HG03571 (cell line): Measurements from ENCODE around the gene MATR3.
A peak's percentile ranks its signal among the peaks of the same experiment; 100 is the strongest.
"Not testable (repeated sequence)": the region's sequence is repeated elsewhere in the genome, so short reads cannot be mapped to it uniquely, and the experiment has no call there.

Experiments
- ATAC-seq: cut with Tn5 transposase; IDR thresholded peaks from one replicate; pipeline ENCODE4 v1.9.1; 2021; ENCODE audit not compliant: unreplicated experiment

Gene MATR3

DNA sequence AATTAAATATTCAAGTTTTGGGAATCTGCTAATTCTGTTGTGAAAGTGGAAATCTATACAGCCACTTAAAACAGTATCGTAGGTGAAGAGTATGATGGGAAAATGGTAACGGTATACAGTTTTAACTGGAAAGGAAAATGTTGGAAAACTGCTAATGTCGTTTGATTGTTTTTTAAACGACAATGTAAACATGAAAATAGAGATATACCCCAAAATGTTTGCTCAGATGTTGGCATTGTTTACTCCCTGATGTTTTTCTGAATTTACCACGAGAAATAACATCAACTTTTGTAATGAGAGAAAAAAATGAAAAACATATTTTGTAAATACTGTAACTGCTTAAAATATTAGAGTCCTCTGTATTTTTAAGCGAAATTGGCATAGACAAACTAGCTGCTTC lies 2.7 kb downstream of the MATR3 start:
- no peak for ATAC-seq

DNA sequence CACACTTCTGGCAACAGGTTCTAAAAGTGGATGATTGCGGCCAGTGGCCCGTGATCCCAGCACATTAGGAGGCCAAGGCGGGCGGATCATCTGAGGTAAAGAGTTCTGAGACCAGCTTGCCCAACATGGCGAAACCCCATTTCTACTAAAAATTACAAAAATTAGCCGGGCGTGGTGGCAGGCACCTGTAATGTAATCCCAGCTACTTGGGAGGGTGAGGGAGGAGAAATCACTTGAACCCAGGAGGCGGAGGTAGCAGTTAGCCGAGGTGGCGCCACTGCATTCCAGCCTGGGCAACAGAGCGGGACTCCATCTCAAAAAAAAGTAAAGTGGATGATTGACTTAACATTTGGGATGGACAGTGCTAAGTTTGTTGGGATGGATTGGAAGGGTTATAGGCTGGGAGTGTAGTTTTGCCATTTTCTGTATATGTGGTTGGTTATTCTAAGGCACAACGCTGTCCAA lies 3.4 kb downstream of the MATR3 start:
- no peak for ATAC-seq

DNA sequence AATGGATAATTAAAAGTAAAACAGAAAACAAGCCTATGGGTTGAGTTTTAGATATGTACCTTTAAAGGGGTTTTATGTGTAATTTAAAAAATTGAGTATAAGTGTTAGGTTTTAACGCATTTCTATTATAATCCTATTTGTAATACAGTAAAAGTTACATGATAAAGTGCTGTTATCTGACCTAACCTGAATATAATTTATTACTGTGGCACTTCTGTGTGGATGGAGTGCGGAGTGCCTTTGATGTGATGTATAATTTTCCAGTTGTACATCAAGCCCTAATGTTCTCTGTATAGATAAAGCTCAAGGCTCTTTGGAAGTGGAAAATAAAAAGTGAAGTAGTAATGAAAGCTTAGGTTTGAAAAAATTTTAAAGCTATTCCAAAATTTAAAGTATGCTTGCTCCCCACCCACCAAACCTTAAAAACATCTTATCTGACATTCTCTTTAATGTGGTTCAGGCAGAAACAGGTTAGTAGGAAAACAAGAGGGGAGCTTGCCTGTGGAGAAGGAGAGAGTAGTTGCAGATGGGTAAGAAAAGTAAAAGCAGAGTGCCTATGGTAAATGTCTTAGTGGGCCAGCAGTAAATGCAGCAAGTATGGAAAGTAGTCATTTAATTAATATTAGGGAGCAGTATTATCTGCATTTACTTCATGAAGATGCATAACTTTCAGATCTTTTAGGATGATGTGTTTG lies 4.0 kb downstream of the MATR3 start:
- no peak for ATAC-seq

DNA sequence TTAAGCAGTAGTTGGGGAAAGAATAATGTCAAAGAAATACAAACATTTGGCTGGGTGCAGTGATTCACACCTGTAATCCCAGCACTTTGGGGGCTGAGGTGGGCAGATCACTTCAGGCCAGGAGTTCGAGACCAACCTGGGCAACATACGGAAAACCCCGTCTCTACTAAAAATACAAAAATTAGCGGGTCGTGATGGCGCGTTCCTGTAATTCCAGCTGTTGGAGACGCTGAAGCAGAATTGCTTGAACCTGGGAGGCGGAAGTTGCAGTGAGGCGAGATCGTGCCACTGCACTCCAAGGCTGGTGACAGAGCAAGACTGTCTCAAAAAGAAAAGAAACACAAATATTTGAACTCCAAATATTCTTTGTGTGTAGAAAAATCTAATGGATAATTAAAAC lies 4.7 kb downstream of the MATR3 start:
- ATAC-seq = no peak

DNA sequence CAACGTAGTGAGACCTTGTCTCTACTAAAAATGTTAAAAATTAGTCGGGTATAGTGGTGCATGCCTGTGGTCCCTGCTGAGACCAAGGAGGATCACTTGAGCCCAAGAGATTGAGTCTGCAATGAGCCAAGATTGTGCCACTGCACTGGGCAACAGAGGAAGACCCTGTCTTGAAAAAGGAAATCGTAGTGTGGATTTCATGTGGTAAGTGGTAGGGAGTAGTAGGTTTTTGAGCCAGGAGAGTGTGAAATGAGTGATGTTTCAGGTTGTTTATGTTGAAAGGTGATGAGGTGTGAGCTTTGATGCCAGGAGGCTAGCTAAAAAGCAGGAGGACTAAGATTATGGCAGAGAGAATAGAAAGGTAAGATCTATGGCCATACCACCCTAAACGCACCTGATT lies 5.9 kb downstream of the MATR3 start:
- no peak for ATAC-seq

DNA sequence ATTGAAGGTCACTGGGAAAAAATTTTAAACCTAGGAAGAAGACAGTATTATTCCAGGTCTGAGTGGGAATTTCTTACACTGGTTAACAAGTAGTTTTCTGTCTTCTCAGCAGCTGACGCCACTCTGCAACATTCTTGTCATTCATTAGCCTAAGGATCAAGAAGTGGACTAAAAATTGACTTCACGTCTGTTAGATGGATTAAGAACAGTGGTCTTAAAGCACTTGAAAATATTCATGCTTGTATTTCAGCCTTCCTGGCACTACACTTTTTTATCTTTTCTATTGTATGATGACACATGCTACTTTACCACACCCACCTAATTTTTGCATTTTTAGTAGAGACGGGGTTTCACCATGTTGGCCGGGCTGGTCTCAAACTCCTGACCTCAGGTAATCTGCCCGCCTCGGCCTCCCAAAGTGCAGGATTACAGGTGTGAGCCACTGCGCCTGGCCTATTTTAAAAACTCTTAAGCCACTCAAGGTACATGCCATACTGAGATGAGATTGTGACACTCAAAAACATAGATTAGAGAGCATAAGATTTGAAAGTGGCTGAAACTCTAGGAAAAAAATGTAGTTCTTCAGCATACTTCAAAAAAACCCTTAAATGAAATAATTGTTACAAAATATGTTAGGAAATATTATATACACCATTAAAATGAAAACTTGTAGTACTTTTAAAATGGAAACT lies 8.4 kb downstream of the MATR3 start:
- no peak for ATAC-seq

DNA sequence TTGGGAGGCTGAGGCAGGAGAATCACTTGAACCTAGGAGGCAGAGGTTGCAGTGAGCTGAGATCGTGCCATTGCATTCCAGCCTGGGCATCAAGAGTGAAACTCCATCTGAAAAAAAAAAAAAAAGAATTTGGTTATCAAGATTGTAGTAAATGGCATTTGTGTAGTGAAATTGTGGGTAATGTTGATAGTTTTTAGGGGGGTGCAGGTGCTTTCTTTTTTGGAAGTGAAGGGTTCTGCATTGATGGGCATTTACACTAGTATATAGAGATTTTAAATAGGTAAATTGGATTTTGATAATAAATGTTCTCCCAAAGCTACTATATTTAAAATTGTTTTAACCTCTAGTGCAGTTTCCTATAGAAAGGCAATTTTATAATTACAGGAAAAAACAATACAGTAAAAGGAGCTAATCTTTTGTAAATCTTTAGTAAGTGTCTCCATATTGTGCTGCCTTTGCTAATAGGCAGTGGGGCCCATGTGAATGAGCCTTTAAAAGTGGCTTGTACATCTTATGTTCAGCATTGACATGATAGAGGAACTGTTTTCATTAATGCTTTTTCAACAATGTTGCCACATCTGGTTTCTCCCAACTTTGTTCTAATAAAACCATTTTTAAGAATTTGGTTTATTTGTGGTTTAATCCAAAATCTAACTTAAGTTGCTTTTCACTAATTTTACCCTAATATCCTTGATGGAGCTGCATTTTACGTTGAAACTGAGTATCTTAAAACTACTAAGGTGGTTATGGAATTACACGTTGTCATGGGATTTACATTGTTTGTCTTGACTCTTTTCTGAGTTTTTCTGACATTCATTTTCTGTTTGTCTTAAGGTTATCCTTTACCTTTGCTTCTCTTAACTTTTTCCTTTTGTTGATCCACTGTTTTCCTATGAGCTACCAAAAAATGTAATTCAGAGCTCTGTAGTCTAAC lies 11.1 kb downstream of the MATR3 start:
- no peak for ATAC-seq

DNA sequence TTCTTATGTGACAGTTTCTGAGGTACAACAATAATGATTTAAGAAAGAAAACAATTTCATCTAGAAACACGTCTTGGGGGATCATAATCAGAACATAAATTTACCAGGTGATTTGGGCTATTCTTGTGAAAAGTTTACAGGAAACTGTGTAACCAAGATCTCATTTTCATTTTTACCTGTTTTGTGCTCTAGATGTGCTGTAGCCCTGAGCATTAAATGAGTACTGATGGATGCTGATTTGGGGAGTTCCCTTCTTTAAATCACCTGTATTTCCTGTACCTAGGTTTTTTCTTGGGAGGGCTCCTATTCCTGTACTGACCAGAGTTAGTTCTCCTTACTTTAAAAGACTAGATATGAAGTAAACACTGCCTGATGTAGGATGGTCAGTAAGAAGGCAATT lies 12.7 kb downstream of the MATR3 start:
- no peak for ATAC-seq

DNA sequence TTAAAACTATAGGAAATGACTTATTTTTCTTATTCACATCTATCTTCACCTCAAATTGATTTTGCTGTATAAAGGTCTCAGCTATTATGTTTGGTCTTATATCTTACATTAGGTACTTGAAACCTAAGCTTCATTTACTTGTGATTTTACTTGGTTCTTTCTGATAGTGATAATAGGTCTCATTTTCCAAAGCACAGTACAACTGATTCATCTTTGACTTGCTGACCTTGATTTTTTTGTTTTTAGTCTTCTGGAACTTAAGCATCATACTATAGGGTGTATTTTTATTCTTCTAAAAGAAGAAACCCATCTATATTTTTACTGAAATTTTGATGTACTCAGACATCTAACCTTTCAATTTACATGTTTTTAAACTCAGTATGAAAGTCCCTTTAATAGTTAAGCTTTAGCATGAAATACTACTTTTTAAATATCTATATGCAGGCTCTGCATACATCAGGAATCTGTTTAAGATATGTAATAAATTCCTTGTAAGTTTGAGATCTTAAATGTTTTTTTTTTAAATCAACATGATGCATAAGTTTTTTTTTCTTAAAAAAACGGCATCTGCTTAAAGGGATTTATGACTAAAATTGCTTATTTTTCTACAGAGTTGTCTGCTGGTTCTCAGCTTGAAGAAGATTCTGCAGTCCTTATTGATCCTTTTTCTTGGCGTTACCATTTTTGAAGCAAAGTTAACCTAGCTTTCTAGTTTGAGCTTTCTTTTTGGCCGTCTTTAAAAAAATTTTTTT lies 13.3 kb downstream of the MATR3 start:
- no peak for ATAC-seq

DNA sequence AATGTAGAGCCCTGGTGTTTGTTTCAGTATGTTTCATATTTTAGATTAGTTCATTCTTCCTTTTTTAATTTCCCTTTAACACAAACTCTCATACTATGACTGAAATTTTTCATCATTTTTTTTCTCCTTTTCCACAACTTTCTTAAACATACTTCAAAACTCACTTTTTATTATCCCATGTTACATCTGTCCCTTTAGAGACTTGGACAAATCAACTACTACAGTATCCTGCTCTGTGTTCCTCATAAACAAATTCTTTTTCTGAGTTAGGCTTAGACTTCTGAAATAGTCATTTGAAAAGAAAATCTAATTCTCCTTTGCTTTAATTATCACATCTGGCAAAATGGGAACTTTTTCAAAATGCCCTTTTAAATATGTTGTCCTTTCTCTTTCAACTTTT lies 15.3 kb downstream of the MATR3 start:
- ATAC-seq = no peak

DNA sequence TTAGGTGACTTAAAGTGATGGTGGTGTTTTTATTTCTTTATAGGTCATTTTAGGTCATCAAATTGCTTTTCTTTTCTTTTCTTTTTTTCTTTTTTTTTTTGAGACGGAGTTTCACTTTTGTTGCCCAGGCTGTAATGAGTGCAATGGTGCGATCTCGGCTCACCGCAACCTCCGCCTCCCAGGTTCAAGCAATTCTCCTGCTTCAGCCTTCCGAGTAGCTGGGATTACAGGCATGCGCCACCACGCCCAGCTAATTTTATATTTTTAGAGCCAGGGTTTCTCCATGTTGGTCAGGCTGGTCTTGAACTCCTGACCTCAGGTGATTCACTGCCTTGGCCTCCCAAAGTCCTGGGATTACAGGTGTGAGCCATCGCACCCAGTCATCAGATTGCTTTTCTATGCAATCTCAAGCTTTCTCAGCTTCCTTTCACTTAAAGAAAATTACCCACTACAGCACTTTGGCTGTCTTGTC lies 17.2 kb downstream of the MATR3 start:
- ATAC-seq = not testable (repeated sequence)

DNA sequence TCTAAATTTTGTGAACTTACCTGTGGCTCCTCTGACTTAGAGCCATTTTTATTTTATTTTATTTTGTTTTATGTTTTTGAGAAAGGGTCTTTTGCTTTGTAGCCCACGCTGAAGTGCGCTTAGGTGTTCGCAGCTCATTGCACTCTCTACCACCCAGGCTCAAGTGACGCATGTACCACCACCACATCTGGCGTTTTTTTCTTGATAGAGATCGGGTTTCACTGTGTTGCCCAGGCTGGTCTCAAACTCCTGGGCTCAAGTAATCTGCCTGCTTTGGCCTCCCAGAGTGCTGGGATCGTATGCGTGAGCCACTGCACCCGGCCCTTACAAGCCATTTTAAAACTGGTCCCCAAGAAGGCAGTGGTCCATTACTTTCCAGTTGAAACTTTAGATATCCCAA lies 18.5 kb downstream of the MATR3 start:
- ATAC-seq = no peak

DNA sequence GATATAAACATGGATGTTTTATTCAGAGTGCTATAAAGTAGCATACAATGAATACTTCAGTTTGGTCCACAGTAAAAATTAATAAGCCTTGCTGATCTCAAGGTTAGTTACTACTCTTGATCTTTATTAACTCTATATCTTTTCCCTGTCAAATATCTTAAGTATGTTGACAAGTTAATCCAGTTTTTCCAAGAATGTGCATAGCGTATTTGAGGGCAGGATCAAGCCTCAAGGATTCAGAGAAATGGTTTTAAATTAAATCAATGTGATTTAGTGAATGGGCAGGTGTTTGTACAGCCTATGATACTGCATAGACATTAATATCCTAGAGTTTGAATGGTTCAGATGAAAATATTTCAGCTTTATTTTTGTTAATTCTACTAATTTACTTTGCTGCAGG lies 20.7 kb downstream of the MATR3 start:
- ATAC-seq = no peak

DNA sequence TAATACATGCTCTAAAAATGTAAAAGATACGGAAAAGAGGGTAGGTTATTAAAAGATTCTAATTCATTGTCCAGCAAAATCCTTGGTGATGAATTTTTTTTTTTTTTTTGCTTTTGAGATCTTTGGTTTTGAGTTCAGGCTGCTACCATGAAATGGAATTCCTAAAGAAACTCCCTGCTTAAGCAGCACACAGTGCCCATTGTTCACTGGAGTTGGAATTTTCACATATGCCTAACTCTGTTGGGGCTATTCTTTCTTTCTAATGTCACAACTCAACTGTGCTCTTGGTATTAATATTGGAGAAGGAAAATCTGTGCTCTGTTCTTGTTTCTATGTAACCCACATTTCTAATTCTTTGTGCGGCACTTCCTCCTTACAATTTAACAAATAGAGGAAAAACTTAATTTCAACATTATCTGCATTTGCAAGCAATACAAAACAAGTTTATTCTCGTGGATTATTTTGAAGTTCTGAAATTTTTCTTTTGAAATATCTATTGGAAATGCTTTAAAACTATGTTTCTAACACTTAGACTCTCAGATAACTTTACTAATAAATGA lies 21.6 kb downstream of the MATR3 start:
- no peak for ATAC-seq

DNA sequence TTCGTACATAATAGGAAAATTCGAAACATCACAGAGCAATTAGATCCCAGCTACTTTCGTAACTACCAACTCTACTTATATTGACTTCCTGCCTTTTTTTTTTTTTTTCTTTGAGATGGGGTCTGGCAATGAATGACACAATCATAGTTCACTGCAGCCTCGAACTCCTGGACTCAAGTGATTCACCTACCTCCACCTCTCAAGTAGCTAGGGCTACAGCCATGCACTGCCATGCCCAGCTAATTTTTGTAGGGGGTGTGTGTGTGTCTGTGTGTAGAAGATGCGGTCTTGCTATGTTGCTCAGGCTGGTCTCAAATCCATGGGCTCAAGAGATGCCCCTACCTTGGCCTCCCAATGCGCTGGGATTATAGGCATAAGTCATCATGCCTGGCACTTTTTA lies 42.3 kb downstream of the MATR3 start:
- ATAC-seq = no peak

DNA sequence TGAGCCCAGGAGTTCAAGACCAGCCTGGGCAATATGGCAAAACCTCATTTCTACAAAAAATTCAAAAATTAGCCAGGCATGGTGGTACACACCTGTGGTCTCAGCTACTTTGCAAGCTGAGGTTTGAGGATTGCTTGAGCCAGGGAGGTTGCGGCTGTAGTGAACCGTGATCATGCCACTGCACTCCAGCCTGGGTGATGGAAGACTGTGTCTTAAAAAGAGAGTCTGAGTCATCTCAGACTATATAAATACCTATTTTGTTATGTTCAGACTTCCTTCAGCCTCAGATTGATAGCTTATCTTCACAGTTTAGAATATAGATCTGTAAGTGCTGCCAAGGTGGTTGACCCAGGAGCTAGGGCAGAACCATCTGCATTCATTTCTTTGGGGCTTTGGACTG lies 46.5 kb downstream of the MATR3 start:
- no peak for ATAC-seq

DNA sequence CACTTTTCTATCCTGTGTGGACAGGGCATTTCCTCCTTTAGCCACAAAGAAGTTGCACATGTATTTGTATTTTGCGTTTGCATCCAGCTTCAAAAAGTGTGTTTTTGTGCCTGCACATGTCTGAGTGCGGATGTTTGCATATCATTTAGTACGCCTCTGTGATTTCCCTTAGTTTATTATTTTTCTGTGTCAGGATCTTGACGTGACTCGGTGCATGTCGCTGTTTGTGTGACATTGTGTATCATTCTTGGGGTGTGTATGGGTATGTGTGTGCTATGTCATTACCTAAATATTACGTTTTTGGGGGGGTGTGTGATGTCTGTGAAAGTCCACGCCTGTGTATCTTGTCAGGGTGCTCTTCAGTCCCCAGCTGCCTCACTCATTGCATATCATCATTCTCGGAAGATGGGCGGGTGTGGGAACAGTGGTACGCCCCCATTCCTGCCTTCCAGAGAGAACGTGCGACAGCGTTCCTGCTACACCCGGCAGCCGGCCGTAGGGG lies 47.7 kb downstream of the MATR3 start:
- no peak for ATAC-seq

DNA sequence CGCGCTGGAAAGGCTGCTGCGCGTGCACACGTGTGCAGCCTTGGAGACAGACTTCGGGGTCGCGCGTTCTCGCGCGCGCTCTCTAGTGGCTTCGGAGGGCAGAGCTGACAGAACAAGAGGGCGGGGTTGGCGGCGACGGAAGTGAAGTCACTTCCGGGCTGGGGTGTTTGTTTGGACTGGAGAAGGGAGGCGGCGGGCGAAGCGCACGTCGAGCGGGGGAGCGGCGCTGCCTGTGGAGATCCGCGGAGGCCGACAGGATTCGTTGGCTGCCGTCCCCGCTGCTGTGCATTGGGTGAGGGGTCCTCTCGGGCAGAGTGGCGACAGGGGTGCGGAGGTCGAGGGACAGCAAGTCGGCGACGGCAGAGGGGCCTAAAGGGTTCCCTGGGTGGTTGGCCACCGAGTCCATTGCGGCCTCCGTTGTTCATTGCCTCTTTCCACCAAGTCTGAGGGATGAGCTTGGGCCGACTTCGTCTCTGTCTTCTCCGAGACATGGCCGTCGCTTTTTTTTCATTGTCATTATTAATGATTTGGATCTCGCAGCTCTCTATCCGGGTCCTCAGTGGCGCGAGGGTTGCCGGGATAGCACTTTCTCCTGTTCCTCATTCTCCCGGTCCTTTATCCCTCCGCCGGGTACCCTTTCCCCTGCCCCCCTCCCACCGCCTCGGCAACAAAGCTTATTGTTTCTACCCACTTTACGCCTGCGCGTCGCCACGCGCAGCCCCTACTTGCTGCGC lies 48.3 kb downstream of the MATR3 start, which contains the start of gene PAIP2:
Gene PAIP2, plus strand, starts transcription at position 166 of the 734 bp plus-strand sequence. CDS start 21,931 bp downstream, outside the sequence.
- ATAC-seq = peak; percentile 88

DNA sequence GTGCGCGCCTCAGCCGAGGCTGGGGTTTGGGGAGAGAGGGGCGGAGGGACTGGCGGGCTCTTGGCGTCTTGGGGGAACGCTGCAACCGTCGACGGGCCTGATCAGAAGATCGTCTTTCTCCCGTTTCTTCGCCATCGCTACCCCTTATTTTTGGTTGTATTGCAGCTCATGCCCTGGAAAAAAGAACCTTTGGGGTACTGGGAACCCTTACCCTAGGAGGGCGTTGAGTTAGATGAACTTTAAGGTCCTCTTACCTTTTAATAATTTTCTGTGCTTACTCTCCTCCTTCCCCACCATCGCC lies 48.8 kb downstream of the MATR3 start:
- ATAC-seq = no peak

DNA sequence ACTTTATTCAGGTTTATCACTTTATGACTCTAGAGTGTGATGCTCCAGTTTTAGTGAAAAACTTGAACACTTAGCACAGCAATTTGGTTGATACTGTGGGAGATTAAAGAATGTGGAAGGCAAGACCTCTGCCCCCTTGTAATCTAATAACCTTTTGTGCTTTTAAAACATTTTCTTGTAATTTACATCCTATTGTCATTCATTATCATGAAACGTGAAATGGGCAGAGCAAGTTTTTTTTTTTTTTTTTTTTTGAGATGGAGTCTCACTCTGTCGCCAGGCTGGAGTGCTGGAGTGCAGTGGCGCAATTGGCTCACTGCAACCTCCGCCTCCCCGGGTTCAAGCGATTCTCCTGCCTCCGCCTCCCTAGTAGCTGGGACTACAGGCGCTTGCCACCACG lies 49.9 kb downstream of the MATR3 start:
- no peak for ATAC-seq
